Activated CD8-positive, alpha-beta memory T cell treated with anti-CD3 and anti-CD28 coated beads, Interleukin-2, amount 50 U/mL, for 4 hours (primary cell): ENCODE data around the gene ODF2.

Source experiments
- DNase-seq: peaks from one replicate; pipeline ENCODE4 v3.0.0-alpha.2; 2020

The ODF2 gene

GRCh38 chr9:128540634-128541360, 85.0 kb downstream of the ODF2 start:
- DNase-seq = no peak

DNA sequence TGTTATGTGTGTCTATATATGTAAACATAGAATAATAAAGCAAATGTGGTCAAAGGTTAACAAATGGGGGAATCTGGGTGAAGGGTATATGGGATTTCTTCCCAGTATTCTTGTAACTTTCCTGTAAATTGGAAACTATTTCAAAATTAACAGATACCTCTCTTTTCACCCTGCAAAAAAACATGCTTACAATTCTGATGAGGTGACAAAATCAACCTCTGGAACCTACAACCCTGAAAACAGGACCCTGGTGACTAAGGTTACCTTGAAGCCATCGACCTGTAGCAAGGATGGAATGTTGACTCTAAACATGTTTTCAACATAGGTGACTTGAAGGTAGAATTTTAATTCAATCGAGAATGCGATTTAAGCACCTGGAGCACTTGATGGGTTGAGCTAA, 90.7 kb downstream of the ODF2 start:
- DNase-seq = no peak

DNA sequence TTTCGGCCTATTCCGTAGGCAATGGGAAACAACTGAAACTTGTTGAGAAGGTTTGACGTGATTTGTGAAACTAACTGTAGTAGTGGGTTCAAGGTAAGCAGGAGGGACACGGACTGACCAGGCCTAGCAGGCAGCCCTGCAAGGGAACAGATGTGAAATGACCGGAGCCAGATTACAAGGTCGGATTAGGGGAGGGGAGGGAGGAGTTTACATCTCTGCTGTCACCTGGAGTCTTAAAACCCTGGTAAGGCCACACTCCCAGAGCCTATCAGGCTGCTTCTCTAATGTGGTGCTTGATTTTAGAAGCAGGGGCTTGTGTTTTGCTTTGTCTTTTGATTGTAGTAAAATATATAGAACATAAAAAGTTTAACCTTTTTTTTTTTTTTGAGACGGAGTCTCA, 93.1 kb downstream of the ODF2 start:
- DNase-seq = no peak

DNA sequence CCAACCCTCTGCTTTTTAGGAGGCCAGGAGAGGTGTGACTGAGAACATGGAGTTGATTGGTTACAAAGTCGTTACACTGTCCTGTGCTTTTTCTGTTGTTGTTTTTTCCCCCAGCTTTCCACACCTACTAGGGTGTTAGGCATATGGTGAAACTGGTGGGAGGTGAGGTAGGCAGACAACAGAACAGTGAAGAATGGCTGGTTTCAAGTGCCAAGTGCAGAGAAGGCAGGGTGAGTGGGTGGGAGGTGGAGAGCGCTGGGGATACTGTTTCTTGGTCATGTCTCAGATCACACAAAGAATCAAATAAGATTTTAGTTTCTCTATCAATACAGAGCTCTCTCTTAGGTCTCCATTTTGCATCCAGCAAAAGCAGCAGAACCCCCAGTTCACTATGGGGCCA, 94.4 kb downstream of the ODF2 start:
- DNase-seq = no peak
